CD14-positive monocyte (primary cell): ENCODE data around the gene RP2. TPM values are rescaled to one million over a fixed set of nuclear protein-coding genes. Genes with fewer than 3 reads are reported as not detected.

ENCODE experiments used
- DNase-seq, 3 donors: peaks; one replicate each; pipeline ENCODE4 v3.0.0-alpha.2; 2011 to 2022
- H2AFZ ChIP-seq: 2 replicates; pipeline ENCODE4 v1.6.0; 2012; ENCODE audit warnings: mild to moderate bottlenecking, low read depth, low read length, inconsistent platforms; ENCODE audit not compliant: insufficient read depth, poor library complexity, severe bottlenecking
- H3K27ac ChIP-seq, 2 donors: 1 replicate in 1 of 2; 2 replicates in 1 of 2; pipeline ENCODE4 v1.5.1; 2012 to 2013; ENCODE audit warnings: low read length in 2 of 2, control low read depth in 1 of 2, inconsistent platforms in 1 of 2, low read depth in 1 of 2, mild to moderate bottlenecking in 1 of 2
- H3K27me3 ChIP-seq, 2 donors: one replicate each; pipeline versions ENCODE4 v1.6.0 to v1.6.1; 2011 to 2013; ENCODE audit warnings: low read length in 2 of 2; ENCODE audit not compliant: control insufficient read depth in 2 of 2, insufficient read depth in 2 of 2
- H3K36me3 ChIP-seq, 2 donors: replicated peaks in 1 of 2; 1 replicate in 1 of 2; 2 replicates in 1 of 2; pipeline versions ENCODE4 v1.5.1 to v1.6.1; 2012 to 2013; ENCODE audit warnings: low read length in 2 of 2, control low read depth in 1 of 2, inconsistent platforms in 1 of 2, mild to moderate bottlenecking in 1 of 2; ENCODE audit not compliant: insufficient read depth in 2 of 2, control insufficient read depth in 1 of 2
- H3K4me1 ChIP-seq, 2 donors: 1 replicate in 1 of 2; 2 replicates in 1 of 2; pipeline versions ENCODE4 v1.5.1 to v1.6.1; 2012 to 2013; ENCODE audit warnings: low read length in 2 of 2, control low read depth in 1 of 2, inconsistent platforms in 1 of 2, mild to moderate bottlenecking in 1 of 2, moderate library complexity in 1 of 2; ENCODE audit not compliant: insufficient read depth in 2 of 2, control insufficient read depth in 1 of 2
- H3K4me2 ChIP-seq: replicated peaks from 2 replicates; pipeline ENCODE3; 2012; ENCODE audit warnings: low read length, moderate library complexity, mild to moderate bottlenecking; ENCODE audit not compliant: poor library complexity, severe bottlenecking; ENCODE audit errors: extremely low read depth
- H3K4me3 ChIP-seq, 3 experiments: fragments of 200-600 bp in 1 of 3; sonication (generic) in 1 of 3; replicated peaks in 1 of 3; 1 replicate in 2 of 3; 2 replicates in 1 of 3; pipeline ENCODE4 v1.5.1; 2011 to 2013; ENCODE audit warnings: low read length in 3 of 3, mild to moderate bottlenecking in 3 of 3, control low read depth in 2 of 3, low read depth in 2 of 3, inconsistent platforms in 1 of 3, moderate library complexity in 1 of 3
- H3K79me2 ChIP-seq: 2 replicates; pipeline ENCODE4 v1.6.0; 2012; ENCODE audit warnings: mild to moderate bottlenecking, control low read depth, inconsistent platforms, low read length, moderate library complexity; ENCODE audit not compliant: insufficient read depth
- H3K9ac ChIP-seq: 2 replicates; pipeline ENCODE4 v1.6.0; 2017; ENCODE audit warnings: low read length, mild to moderate bottlenecking; ENCODE audit not compliant: insufficient read depth, poor library complexity, severe bottlenecking
- H3K9me3 ChIP-seq, 2 donors: replicated peaks in 1 of 2; 1 replicate in 1 of 2; 2 replicates in 1 of 2; pipeline versions ENCODE4 v1.5.1 to v1.6.1; 2012 to 2013; ENCODE audit warnings: low read length in 2 of 2, control low read depth in 1 of 2; ENCODE audit not compliant: control insufficient read depth in 1 of 2, insufficient read depth in 1 of 2
- H4K20me1 ChIP-seq: 2 replicates; pipeline ENCODE4 v1.6.0; 2012; ENCODE audit warnings: mild to moderate bottlenecking, low read length, control low read depth, moderate library complexity; ENCODE audit not compliant: insufficient read depth
- H3K27ac Mint-ChIP-seq, 7 donors: one replicate each; pipeline ENCODE4 v1.8.0; 2020; ENCODE audit warnings: mild to moderate bottlenecking in 7 of 7, mixed read lengths in 7 of 7, moderate library complexity in 6 of 7, inconsistent platforms in 2 of 7
- H3K27me3 Mint-ChIP-seq, 3 donors: one replicate each; pipeline ENCODE4 v1.8.0; 2021 to 2022; ENCODE audit warnings: low read depth in 3 of 3, mild to moderate bottlenecking in 3 of 3, mixed read lengths in 3 of 3, moderate library complexity in 3 of 3, inconsistent platforms in 1 of 3
- H3K36me3 Mint-ChIP-seq, 2 donors: one replicate each; pipeline ENCODE4 v1.8.0; 2020; ENCODE audit warnings: mixed read lengths in 2 of 2, inconsistent platforms in 1 of 2, mild to moderate bottlenecking in 1 of 2
- H3K4me1 Mint-ChIP-seq: one replicate; pipeline ENCODE4 v1.8.0; 2020; ENCODE audit warnings: mild to moderate bottlenecking, mixed read lengths
- H3K4me3 Mint-ChIP-seq, 2 donors: one replicate each; pipeline ENCODE4 v1.8.0; 2020; ENCODE audit warnings: mild to moderate bottlenecking in 2 of 2, mixed read lengths in 2 of 2, moderate library complexity in 1 of 2
- H3K9me3 Mint-ChIP-seq, 7 donors: one replicate each; pipeline ENCODE4 v1.8.0; 2020 to 2022; ENCODE audit warnings: mixed read lengths in 7 of 7, mild to moderate bottlenecking in 6 of 7, moderate library complexity in 6 of 7, inconsistent platforms in 2 of 7
- WGBS: methylation state at CpG from one replicate; pipeline ENCODE4 v1.1.5; 2013; ENCODE audit warnings: missing lambda C conversion rate; ENCODE audit not compliant: insufficient coverage; 5-methylcytosine and 5-hydroxymethylcytosine counted together
- intact Hi-C, 2 donors: fragments of 100-400 bp; cut with micrococcal nuclease; formaldehyde crosslinking; loops; one replicate each; pipeline versions ENCODE4 v1.15.0 to v1.15.1; 2023
- polyA plus RNA-seq, 3 donors: library from polyadenylated mRNA; depleted of rRNA in 1 of 3; unstranded in 2 of 3; stranded (reverse) in 1 of 3; fragments of 300-500 nt in 2 of 3; fragments of >200 nt in 1 of 3; fragmentation: Illumina TruSeq in 2 of 3; gene quantifications; 1 replicate in 2 of 3; 2 replicates in 1 of 3; pipeline ENCODE4 v1.2.3, GENCODE V29; 2012 to 2021
- TF ChIP-seq, protein P1 (sequence below): fragments of 200-600 bp; IDR thresholded peaks from one replicate; pipeline ENCODE4 v1.8.0; 2022; ENCODE audit warnings: antibody characterized with exemption, mild to moderate bottlenecking

The RP2 gene
- polyA plus RNA-seq, 3 donors = 17.2 to 60.3 (median 55.7) TPM

DNA sequence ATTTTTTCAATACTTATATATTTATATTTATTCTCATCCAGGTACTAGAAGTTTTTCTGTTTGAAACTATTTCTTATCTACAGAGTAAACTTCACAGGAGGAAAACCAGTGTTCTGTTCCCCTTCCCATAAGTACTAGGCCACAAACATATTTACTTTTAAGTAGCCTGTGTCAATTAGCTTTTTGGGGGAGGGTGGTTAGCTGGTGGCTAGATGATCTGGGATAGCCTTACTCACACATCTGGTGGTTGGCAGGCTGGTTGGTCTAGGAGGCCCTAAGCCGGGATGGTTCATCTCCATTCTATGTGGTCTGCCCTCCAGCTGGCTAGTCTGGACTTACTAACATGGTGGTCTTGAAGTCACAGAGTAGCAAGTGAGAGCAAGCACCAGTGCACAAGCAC, 81.6 kb downstream of the RP2 start:
- no peaks in the 10 kb centered on the region for H3K36me3 Mint-ChIP-seq
- Histone ChIP-seq H2AFZ (no peak overlapping the region), H4K20me1 (no peaks in the 10 kb centered on the region), H3K27ac (no peak overlapping the region), H3K36me3 (no peaks in the 10 kb centered on the region), H3K9ac (no peak overlapping the region), H3K4me3 (no peak overlapping the region), H3K9me3 (peaks cover 0 to 5% of the 10 kb centered on the region in 2 donors), H3K4me2 (no peak overlapping the region), H3K27me3 (peaks cover 0 to 9% of the 10 kb centered on the region in 2 donors), H3K79me2 (peaks cover 5% of the 10 kb centered on the region), H3K4me1 (peaks cover 7 to 8% of the 10 kb centered on the region in 2 donors)
- intact Hi-C loops = no loop called here
- no peak for DNase-seq
- no CpG with 5 or more reads among the region's 1 CpG for WGBS
- H3K9me3 Mint-ChIP-seq = peaks cover 0 to 10% (median 4%) of the 10 kb centered on the region in 7 donors
- H3K4me3 Mint-ChIP-seq = no peak overlapping the region
- peaks cover 10% of the 10 kb centered on the region for H3K4me1 Mint-ChIP-seq
- TF ChIP-seq, protein P1, sequence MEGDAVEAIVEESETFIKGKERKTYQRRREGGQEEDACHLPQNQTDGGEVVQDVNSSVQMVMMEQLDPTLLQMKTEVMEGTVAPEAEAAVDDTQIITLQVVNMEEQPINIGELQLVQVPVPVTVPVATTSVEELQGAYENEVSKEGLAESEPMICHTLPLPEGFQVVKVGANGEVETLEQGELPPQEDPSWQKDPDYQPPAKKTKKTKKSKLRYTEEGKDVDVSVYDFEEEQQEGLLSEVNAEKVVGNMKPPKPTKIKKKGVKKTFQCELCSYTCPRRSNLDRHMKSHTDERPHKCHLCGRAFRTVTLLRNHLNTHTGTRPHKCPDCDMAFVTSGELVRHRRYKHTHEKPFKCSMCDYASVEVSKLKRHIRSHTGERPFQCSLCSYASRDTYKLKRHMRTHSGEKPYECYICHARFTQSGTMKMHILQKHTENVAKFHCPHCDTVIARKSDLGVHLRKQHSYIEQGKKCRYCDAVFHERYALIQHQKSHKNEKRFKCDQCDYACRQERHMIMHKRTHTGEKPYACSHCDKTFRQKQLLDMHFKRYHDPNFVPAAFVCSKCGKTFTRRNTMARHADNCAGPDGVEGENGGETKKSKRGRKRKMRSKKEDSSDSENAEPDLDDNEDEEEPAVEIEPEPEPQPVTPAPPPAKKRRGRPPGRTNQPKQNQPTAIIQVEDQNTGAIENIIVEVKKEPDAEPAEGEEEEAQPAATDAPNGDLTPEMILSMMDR = no peak
- H3K27ac Mint-ChIP-seq = no peak overlapping the region
- H3K27me3 Mint-ChIP-seq = peaks cover 6 to 16% (median 6%) of the 10 kb centered on the region in 3 donors

DNA sequence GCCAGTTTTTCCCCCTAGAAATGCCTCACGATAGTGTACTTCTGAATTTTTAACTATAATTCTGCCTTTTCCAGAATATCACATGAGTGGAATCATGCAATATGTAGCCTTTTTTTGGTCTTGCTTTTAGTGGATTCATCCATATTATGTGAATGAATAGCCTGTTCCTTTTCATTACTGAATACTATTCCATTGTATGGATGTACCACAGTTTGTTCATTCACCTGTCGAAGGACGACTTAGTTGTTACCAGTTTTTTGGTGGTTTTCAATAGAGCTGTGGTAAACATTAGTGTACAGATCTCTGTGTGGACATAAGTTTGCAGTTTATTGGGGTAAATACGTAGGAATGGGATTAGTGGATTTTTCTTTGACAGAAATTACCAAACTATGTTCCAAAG, 83.4 kb downstream of the RP2 start:
- H4K20me1 ChIP-seq = no peaks in the 10 kb centered on the region
- H3K27me3 ChIP-seq = no peaks in the 10 kb centered on the region
- intact Hi-C loops = no loop called here
- H2AFZ ChIP-seq = no peak overlapping the region
- Mint-ChIP-seq H3K27me3 (peaks cover 0 to 10% (median 2%) of the 10 kb centered on the region in 3 donors), H3K4me1 (no peaks in the 10 kb centered on the region), H3K36me3 (no peaks in the 10 kb centered on the region), H3K9me3 (peaks cover 0 to 7% (median 4%) of the 10 kb centered on the region in 7 donors), H3K4me3 (no peak overlapping the region), H3K27ac (no peak overlapping the region)
- H3K79me2 ChIP-seq = no peaks in the 10 kb centered on the region
- H3K4me3 ChIP-seq = no peak overlapping the region
- TF ChIP-seq, protein P1 = no peak
- no CpG with 5 or more reads among the region's 4 CpGs for WGBS
- no peak overlapping the region for H3K9ac ChIP-seq
- no peak overlapping the region for H3K27ac ChIP-seq
- DNase-seq = no peak
- no peaks in the 10 kb centered on the region for H3K4me1 ChIP-seq
- peaks cover 0 to 5% of the 10 kb centered on the region in 2 donors for H3K9me3 ChIP-seq
- H3K36me3 ChIP-seq = no peaks in the 10 kb centered on the region
- no peak overlapping the region for H3K4me2 ChIP-seq
